ENCODE data around the gene NOC4L.
"Not testable (repeated sequence)": the region's sequence is repeated elsewhere in the genome, so short reads cannot be mapped to it uniquely, and the experiment has no call there.

The NOC4L gene

DNA sequence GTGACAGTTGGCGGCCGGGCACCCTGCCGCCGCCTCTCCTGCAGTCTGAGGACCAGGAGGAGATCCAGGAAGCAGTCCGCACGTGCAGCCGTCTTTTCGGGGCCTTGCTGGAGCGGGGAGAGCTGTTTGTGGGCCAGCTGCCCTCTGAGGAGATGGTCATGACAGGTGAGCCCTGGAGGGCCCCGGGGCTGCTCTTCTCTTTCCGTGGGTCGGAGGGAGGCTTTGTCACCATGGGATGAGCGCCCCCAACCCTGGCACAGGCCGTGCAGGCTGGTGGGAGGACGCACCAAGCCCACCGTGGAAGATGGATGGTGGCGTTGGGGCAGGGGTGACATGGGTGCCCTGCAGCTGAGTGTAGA, 532 bp downstream of the NOC4L start:
- DNase-seq: no peak

DNA sequence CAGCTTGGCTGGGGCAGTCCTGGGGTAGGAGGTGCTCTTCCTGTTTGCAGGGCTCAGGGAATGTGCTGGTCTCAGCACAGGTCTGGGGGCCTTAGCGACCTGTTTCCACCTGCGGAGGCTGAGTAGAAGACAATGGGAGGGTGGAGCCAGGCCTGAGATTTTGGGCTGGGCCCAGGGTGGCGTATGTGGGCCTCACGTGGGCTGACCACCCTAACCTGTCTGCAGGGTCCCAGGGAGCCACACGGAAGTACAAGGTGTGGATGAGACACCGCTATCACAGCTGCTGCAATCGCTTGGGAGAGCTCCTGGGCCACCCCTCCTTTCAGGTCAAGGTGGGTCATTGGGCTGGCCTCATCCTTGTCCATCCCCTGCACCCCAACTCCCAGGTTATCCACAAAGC, 1.1 kb downstream of the NOC4L start:
- no peak for DNase-seq

DNA sequence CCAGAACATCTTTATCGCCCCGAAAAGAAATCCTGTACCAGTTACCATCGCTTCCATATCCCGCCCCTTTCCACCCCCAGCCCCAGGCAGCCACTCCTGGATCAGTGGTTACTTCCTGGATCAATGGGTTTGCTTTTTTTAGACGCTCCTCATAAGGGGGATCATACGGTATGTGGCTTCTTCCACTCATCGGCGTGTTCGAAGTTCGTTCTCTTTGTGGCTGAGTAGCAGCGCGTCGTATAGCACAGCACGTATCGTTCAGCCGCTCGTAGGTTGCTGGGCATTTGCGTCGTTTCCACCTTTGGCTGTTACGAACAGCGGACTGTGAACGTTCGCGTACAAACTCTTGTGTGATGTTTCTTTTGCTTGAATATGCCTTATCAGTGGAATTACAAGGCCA, 1.8 kb downstream of the NOC4L start:
- no peak for DNase-seq

DNA sequence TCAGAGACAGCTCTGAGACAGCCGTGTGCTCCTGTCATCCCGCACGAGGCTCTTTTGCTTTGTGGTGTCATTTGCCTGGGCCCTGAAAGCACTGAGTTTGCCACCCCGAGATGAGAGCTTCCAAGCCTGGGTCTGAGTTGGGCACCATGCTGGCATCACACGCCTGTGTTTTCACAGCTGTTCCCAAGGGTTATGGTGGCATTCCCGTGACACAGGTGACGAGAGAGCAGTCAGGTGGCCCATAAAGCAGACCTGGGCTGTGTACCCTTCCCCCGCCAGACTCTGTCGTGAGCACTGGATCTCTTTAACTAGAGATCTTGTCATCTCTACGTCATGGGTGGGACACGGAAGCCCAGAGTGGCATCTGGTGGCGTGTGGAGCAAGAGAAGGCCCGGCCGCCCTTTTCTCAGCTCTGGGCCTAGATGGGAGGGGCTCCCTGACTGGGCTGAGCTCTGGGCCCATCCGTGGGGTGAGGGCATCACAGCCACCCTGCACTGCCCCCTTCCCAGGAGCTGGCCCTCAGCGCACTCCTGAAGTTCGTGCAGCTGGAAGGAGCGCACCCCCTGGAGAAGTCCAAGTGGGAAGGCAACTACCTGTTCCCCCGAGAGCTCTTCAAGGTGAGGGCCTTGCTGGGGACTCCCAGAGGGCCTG, 2.6 kb downstream of the NOC4L start:
- no peak for DNase-seq

DNA sequence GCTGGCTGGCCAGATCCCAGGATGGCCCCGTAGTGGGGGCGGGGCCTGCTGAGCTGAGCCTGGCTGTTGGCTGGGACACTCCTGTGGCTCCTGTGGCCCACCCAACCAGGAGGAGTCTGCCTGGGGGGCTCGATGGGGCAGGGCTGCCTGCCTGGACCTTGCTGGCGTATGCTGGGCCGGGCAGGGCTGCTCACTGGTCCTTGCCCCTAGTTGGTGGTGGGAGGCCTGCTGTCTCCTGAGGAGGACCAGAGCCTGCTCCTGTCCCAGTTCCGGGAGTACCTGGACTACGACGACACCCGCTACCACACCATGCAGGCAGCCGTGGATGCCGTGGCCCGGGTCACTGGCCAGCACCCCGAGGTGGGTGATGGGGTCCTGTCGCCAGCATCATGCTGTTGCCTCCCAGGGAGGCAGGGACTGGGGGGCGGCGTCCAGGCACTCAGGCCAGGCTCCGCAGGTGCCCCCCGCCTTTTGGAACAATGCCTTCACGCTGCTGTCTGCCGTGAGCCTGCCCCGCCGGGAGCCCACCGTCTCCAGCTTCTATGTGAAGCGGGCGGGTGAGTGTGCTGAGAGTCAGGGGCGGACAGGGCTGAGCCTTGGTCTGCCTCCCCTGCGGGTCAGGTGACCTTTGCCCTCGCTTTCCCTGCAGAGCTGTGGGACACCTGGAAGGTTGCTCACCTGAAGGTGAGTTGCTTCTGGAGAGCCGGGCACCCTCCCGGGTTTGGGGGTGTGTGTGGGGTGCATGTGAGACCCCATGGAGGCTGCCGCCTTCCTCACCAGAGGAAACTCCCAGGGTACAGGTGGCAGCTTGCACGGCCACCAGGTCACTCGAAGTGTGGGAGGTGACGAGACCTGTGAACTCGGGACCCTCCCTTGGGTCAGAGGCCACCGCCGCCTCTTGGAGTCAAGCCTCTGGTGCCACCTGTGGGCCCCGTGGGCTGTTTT, 3.4 kb downstream of the NOC4L start:
- no peak for DNase-seq

DNA sequence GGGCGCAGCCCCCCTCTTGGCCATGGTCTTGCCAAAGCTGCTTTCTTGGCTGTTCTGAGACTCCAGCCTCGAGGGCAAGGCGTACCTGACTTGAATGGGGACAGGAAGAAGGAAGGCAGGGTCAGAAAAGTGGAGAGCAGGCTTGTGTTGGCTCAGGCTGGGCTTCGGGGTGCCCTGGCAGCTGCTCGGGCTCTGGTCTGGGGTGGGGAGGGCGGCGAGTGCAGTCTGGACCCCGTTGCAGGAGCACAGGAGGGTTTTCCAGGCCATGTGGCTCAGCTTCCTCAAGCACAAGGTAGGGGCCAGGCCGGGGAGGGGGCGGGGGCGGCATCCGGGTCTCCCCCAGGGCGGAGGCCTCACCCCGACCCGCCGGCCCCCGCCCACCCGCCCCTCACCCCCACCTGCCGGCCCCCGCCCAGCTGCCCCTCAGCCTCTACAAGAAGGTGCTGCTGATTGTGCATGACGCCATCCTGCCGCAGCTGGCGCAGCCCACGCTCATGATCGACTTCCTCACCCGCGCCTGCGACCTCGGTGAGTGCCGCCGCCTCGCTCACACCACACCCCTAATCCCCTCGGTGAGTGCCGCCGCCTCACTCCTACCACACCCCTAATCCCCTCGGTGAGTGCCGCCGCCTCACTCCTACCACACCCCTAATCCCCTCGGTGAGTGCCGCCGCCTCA, 4.2 kb downstream of the NOC4L start:
- DNase-seq: no peak

DNA sequence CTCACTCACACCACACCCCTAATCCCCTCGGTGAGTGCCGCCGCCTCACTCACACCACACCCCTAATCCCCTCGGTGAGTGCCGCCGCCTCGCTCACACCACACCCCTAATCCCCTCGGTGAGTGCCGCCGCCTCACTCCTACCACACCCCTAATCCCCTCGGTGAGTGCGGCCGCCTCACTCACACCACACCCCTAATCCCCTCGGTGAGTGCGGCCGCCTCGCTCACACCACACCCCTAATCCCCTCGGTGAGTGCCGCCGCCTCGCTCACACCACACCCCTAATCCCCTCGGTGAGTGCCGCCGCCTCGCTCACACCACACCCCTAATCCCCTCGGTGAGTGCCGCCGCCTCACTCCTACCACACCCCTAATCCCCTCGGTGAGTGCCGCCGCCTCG, 5.3 kb downstream of the NOC4L start:
- DNase-seq: not testable (repeated sequence)

DNA sequence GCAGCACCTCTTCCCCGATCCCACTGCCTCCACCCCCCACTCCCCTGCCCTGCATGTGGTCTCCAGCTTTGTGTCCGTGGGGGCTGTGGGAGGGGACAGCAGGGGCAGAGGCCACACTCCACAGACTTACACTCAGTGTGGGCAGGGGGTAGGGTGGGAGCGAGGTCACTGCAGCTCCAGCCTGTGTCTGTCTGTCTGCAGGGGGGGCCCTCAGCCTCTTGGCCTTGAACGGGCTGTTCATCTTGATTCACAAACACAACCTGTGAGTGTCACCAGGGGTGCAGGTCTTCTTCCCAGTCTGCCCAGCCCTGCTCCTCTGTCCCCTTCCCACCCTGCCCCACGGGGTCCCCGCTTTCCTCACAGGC, 6.5 kb downstream of the NOC4L start:
- DNase-seq: no peak

DNA sequence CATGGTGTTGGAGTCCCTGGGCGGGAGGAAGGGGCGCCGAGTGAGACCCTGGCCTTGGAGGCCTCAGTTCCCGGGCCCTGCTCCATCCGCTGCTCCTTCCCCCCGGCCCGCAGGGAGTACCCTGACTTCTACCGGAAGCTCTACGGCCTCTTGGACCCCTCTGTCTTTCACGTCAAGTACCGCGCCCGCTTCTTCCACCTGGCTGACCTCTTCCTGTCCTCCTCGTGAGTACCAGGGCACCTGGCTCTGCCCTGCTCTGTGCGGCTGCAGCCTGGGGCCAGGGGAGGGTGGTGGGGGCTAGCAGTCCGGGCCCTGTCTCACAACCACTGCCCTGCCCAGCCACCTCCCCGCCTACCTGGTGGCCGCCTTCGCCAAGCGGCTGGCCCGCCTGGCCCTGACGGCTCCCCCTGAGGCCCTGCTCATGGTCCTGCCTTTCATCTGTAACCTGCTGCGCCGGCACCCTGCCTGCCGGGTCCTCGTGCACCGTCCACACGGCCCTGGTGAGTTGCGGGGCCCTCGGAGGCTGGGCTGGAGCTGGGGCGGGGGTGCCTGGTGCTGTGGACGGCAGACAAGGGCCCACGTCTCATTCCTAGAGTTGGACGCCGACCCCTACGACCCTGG, 7.0 kb downstream of the NOC4L start:
- DNase-seq: no peak

DNA sequence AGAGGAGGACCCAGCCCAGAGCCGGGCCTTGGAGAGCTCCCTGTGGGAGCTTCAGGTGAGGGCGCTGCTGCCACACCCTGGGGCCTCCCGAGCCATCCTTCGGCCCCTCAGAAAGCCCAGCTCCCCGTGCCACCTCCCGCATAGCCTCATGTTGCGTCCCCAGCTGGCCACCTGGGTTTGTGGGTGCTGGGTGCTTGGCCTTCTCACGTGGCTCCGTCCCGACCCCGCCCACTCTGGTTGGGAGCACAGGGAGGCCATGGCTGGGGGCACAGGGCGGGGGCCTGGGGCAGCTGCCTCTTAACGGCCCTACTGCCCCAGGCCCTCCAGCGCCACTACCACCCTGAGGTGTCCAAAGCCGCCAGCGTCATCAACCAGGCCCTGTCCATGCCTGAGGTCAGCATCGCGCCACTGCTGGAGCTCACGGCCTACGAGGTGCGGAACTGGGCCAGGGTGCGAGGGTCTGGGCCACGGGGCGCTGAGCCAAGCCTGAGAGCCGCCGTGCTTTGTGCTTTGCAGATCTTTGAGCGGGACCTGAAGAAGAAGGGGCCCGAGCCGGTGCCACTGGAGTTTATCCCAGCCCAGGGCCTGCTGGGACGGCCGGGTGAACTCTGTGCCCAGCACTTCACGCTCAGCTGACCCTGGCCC, 7.6 kb downstream of the NOC4L start:
- DNase-seq: no peak

DNA sequence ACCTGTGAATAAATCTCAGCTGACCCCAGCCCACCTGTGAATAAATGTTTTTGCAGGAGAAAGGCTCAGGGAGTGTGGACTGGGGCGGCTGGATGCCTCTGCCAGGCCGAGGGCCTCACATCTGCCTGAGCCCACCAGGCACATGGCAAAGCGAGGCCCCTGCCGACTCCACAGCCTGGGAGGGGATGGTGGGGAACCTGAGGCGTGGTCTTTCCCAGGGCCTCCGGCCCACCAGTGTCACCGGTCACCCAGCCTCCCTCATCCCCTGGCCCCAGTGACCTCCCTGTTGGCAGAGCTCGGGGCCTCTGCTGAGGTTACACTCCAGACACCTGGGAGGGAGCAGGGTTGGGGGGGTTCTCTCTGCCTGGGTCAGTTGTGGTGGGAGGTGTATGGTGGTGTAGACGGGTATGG, 8.2 kb downstream of the NOC4L start:
- DNase-seq: no peak

DNA sequence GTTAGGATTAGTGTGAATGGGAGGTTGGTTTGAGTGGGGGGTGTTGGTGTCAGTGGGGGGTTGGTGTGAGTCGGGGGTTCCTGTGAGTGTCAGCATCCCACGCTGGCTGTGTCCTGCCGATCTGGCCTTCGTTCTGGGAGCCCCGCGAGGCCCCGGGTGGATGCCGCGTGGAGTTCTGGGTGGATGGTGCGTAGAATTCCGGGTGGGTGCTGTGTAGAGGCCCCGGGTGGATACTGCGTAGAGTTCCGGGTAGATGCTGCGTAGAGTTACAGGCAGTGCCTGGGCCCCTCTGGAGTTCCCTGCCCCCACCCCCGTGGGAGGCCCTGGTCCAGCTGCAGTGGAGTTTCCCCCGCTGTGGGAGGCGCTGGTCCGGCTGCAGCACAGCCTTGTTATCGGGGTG, 8.7 kb downstream of the NOC4L start:
- no peak for DNase-seq

DNA sequence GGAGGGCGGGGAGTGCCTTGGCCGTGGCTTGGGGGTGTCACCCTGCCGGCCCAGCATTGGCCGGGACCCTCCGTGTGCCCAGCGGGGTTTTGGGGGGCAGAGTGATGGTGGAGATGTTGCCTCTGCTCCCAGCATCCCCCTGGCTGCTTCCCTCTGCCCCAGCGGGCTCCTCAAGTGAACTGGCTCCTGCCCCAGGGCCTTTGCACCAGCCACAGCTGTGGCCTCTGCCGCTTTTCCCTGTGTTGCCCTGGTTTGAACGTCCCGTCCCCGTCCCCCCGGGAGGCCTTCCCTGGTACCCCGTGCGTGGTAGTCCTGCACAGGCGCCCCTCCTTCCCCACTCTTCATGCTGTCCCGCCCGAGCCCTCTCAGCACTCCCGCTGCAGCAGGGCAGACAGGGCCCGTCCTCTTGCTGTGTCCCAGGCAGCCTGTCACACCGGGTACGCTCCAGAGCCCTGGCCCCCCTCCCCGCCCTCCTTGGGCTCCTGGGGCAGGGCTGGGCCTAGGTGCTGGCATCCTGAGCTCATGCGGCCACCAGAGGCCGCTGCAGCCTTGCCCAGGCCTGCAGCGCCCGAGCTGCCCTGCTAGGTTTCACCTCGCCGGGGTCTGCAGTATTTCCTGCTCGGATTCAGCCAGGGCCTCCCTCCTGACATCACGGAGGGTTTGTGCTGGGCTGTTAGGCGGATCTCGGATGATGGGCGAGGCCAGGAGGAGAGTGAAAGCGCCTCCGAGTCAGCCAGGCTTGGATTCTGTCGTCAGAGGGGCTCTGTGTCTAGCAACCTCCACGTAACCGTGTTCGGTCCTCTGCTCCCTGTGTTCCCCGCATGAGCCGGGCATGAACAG, 9.5 kb downstream of the NOC4L start:
- DNase-seq: no peak

DNA sequence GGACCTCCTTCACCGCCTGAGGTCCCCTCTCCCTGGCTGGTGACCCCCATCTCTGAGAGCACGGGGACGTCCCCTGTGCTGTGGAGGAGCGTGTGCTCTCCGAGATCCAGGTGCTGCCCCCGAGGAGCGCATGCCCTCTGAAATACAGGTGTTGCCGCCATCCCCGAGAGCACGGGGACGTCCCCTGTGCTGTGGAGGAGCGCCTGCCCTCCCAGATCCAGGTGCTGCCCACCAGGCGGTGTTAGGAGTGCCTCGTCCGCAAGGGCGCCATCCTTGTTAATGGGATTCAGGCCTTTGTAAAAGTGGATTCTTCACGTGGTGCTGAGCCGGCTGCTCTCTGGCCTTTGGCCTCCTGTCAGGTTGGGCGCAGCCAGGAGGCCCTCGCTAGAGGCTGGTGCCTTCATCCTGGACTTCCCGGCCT, 10.1 kb downstream of the NOC4L start:
- no peak for DNase-seq

DNA sequence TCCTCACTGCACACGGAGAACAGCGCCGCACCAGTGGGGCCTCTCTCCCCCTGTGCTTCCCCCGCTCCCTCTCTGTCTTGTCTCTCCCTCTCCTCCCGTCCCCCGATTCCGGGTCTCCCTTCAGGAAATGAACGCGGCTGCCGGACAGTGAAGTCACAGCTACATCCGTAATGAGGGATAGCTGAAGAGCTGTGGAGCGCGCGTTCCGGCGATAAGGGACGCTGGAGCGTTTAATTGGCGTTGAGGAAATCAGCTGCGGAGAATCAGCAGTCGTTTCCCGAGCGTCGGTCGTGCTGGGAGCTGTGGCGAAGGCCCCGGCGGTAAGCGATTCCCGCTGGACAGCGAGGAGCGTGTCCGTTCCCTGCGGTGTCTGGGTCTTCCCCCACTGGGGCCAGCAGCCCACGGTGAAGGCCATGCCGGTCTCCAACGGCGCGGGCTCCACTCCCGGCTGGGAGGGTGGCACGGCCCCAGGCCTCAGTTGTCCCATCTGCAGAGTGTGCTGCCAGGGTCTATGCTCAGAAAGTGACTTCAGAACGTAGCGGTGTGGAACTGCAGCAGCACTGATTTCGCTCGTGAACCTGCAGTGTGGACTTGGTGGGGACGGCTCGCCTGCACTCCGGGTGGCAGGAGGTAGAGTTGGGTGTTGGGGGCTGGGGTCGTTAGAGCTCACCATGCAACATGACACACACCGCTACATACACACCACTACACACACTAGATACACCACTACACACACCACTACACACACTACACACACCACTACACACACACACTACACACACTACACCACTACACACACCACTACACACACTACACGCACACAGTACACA, 10.9 kb downstream of the NOC4L start:
- DNase-seq: no peak

DNA sequence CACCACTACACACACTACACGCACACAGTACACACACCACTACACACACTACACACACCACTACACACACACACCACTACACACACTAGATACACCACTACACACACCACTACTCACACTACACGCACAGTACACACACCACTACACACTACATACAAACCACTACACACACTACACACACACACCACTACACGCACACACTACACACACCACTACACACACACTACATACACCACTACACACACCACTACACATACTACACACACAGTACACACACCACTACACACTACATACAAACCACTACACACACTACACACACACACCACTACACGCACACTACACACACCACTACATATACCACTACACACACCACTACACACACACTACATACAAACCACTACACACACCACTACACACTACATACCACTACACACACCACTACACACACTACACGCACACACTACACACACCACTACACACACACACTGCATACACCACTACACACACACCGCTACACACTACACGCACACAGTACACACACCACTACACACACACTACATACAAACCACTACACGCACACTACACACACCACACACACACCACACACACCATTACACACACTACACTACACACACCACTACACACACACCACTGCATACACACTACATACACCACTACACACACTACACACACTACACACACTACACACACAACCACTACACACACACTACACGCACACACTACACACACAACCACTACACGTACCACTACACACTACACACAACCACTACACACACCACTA, 11.7 kb downstream of the NOC4L start:
- DNase-seq: no peak

DNA sequence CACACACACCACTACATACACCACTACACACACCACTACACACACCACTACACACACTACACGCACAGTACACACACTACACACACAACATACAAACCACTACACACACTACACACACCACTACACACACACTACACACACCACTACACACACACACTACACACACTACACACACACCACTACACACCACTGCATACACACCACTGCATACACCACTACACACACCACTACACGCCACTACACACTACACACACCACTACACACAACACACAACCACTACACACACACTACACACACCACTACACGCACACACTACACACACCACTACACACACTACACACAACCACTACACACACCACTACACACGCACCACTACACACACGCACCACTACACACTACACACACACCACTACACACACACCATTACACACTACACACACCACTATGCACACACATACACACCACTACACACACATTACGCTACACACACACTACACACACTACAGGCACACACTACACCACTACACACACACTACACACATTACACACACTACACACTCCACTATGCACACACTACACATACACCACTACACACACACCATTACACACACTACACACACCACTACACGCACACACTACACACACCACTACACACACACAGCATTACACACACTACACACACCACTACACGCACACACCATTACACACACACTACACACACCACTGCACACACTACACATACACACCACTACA, 12.5 kb downstream of the NOC4L start:
- no peak for DNase-seq

DNA sequence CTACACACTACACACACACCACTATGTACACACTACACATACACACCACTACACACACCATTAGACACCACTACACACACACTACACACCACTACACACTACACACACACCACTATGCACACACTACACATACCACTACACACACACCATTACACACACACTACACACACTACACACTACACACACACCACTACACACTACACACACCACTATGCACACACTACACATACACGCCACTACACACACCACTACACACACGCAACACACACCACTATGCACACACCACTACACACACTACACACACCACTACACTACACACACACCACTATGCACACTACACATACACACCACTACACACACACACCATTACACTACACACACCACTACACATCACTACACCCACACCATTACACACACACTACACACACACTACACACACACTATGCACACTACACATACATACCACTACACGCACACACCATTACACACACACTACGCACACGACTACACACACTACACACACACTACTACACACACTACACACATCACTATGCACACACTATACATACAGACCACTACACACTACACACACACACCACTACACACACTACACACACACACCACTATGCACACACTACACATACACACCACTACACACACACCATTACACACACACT, 13.6 kb downstream of the NOC4L start:
- no peak for DNase-seq

Measured in amniotic stem cell (primary cell).